Amniotic epithelial cell (primary cell): Measurements from ENCODE around the gene C8G.
A peak's percentile ranks its signal among the peaks of the same experiment; 100 is the strongest.

ENCODE experiments used
- DNase-seq: peaks from one replicate; pipeline ENCODE4 v3.0.0-alpha.2; 2010; ENCODE audit warnings: low read depth

The C8G gene

GRCh38 chr9:136920734-136921231, 24.3 kb upstream of the C8G start:
- no peak for DNase-seq

- no peak for DNase-seq
Measured at GRCh38 chr9:136921307-136921706, 23.7 kb upstream of the C8G start.

- DNase-seq = no peak
Measured at GRCh38 chr9:136921718-136922117, 23.3 kb upstream of the C8G start.

GRCh38 chr9:136922540-136922939, 22.5 kb upstream of the C8G start:
- DNase-seq = no peak

DNA sequence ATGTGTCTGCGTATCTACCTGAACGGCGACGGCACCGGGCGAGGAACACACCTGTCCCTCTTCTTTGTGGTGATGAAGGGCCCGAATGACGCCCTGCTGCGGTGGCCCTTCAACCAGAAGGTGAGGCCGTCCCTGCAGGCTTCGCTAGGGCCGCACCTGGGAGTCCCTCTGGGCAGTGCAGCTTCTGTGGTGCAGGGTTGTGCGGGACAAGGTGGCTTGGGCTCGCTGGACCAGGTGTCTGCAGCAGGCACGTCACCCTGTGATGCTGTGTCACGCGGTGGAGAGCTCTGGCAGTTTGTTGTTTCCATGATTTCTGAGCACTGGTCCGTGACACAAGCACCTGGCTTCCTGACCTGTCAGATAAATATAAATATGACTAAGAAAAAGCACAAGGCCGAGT, 21.2 kb upstream of the C8G start:
- no peak for DNase-seq

- no peak for DNase-seq
Measured at GRCh38 chr9:136925414-136926153, 19.5 kb upstream of the C8G start.

- no peak for DNase-seq
Measured at GRCh38 chr9:136926154-136926704, 18.8 kb upstream of the C8G start.

DNA sequence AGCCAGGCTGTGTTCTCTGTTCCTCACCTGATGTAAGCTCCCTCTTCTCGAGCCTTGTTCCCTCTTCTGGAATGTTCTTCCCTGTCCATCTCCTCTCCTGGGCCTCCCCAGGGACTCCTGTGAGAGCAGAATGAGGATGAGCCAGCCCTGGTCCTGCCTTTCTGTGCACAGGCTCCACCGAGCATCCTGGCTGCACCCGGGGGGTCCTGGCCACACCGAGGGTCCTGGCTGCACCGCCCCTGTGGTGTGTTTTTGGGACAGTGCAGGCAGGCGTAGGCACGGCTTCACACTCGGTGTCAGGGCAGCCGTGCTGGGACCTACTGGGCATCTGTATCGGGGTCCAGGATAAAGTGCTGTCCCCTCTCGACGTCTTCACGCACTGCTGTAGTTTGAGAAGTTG, 18.3 kb upstream of the C8G start:
- no peak for DNase-seq

- DNase-seq = peak; percentile 77
Measured at GRCh38 chr9:136927343-136928271, 17.4 kb upstream of the C8G start.

DNA sequence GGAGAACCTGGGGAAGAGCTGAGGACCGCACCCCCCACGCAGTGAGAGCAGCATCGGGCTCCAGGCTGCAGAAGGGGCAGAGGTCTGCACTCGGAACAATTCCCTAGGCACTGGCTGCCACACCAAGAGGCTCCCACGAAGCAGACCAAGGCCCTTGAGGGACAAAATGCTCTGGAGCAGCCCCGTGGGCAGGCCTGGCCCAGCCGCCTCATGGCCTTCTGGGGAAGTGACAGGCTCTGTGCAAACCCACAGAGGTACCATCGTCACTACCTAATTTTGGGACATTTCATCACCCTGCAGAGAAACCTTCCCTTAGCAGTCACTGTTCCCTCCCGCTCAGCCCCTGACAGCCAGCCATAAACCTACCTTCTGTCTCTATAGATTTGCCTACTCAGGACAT, 16.5 kb upstream of the C8G start:
- no peak for DNase-seq

GRCh38 chr9:136930014-136930413, 15.0 kb upstream of the C8G start:
- no peak for DNase-seq

DNA sequence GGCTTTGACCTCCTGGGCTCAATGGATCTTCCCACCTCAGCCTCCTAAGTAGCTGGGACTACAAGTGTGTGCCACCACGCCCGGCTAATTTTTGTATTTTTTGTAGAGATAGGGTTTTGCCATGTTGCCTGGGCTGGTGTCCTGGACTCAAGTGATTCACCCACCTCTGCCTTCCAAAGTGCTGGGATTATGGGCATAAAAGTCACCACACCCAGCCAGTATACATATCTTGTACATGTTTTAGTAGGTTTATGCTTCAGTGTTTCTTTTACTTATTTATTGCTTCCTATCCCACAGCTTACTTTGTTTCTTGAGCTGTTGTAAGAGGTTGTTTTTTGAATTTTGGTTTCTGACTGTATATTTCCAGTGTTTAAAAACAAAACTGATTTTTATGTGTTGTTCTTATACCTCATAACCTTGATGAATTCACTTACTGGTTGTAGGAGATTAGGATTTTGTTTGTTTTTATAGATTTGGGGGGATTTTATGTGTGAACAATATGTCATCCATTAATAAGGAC, 13.4 kb upstream of the C8G start:
- no peak for DNase-seq

- no peak for DNase-seq
Measured at GRCh38 chr9:136934277-136934676, 10.8 kb upstream of the C8G start.

GRCh38 chr9:136935651-136936050, 9.4 kb upstream of the C8G start:
- DNase-seq = no peak

DNA sequence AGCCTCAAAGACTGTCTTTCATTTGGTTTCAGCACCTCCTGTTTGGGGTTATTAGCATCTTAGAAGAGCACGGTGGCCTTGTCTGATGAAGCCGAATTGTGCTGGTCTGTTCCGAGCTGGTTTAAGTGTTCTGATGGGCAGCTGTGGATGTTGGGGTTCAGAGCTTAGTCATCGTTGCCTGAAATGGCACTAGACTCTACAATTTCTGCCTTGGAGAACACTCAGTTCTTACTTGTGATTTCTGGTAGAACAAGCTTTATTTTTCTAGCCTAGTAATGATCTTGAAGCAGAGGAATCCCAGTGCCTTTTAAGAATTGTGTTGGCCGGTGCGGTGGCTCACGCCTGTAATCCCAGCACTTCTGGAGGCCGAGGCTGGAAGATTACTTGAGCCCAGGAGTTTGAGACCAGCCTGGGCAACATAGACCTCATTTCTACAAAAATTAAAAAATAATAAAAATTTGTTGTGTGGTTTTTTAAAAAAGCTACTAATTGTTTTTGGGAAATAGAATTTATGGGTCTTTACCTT, 8.3 kb upstream of the C8G start:
- no peak for DNase-seq

DNA sequence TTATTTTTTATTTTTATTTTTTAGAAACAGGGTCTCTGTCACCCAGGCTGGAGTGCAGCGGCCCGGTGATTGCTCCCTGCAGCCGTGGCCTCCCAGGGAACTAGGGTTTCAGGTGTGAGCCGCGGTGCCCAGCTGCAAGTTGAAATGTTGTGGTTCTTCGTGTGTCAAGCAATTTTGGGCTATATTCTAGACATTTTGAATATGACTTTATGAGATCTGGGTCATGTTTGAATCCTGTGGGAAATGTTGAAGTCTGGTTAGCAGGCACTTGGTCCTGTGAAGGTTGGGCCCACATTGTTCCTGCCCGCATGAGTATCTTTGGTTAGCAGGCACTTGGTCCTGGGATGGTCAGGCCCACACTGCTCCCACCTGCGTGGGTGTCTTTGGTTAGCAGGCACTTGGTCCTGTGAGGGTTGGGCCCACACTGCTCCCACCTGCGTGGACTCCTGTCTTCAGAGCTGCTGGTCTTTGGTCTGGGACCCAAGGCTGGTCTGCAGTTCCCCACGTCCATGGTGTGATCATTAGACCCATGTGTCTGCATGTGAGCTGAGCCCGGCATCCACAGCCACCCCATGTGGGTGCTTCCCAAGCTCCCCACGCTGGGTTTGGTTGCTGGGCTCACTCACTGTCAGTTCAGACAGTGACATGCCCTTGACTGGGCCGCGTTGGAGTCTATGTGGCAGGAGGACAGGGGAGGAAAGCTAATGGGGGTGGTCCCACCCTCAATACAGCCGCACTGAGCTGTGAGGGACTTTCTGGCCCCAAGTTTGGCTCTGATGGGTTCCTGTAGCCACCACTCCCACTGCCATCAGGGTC, 7.6 kb upstream of the C8G start:
- no peak for DNase-seq

DNA sequence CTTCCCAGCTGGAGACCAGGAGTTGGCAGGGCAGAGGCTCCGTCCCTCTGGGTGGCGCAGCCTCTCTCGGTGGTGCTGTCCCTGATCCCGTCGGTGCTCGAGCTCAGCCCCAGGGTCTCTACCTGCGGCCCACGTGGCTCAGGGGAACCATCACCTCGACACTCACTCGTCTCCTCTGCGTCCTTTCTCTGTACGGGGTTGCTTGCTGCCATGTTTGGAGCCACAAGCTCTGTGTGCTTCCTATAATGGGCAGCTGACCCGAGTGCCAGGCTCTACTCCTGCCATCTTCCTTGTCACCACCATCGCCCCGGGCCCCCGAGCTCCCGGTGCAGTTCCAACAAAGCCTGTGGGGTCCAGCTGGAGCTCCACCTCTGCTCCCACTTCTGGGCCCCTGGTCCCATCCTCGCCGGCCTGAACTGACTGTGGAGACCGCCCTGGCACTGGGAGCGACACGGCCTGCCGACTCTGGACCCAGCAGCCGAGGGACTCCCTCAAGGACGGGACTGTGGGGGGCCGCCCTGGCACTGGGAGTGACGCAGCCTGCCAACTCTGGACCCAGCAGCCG, 5.5 kb upstream of the C8G start:
- DNase-seq = no peak

GRCh38 chr9:136939996-136940525, 5.0 kb upstream of the C8G start:
- no peak for DNase-seq

DNA sequence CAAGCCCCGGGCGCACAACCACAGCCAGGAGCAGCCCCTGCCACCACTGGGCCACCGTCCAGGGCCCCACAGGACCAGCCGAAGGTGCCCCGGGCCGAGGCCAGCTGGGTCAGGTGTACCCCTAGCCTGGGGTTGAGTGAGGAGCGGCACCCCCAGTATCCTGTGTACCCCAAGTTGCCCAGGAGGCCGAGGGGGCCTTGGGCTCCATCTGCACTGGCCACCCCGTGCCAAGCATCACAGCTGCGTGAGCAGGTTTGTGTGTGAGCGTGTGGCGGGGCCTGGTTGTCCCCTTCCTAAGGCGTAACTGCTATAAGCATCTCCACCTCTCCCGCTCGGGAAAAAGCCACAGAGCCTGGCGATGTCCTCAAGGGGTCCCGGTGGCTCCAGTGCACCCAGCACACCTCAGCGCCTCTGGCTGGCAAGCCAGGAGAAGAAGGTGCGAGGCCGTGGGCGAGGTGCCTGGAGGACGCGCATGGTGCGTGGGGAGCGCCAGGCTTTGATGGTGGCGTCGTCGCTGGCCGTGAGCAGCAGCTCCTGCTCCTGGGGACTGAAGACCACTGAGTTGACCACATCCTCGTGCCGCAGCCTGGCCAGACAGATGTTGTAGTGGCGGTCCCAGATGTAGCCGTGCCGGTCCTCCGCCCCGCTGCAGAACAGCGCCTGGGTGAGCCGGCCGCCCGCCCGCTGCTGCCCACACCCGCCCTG, 4.4 kb upstream of the C8G start:
- DNase-seq = no peak
